ENCODE measurements around the gene FGD2. TPM values are rescaled to one million over a fixed set of nuclear protein-coding genes. Genes with fewer than 3 reads are reported as not detected.

Gene FGD2
- total and polyA plus RNA-seq, 9 of the 15 experiments (the other 6 are each of a cell fraction or from before 2014, with no cell fraction given), result 0.09 TPM; not detected in 8

DNA sequence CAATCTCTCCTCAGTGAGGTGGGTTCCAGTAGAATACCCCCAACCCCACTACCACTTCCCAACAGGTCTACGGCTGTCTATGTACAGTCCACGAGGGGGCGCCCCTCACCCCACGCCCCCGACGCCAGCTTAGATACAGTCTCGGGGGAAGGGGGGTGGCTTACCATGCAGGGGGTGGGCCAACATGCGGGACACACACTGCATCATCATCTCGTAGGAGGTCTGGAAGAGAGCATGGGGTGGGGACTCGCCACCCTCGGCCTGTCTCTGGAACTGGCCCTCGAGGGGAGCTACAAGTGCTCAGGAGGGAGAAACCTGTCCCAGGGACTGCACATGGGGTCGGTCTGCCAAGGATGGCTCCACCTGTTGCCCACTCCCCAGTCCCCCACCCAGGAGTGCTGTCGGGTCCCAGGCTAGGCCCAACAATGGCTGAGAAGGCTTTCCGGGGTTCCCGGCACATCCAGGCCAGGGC, 27.9 kb upstream of the FGD2 start (continued):
- TF ChIP-seq MYNN (IDR thresholded peaks at IDR 0.05), result no peak
- no peak for TF ChIP-seq MYNN (CRISPR knock-in tag; IDR thresholded peaks at IDR 0.05)
- no peak for TF ChIP-seq NR3C1 (CRISPR knock-in tag; IDR thresholded peaks at IDR 0.05)
- TF ChIP-seq, protein P1, sequence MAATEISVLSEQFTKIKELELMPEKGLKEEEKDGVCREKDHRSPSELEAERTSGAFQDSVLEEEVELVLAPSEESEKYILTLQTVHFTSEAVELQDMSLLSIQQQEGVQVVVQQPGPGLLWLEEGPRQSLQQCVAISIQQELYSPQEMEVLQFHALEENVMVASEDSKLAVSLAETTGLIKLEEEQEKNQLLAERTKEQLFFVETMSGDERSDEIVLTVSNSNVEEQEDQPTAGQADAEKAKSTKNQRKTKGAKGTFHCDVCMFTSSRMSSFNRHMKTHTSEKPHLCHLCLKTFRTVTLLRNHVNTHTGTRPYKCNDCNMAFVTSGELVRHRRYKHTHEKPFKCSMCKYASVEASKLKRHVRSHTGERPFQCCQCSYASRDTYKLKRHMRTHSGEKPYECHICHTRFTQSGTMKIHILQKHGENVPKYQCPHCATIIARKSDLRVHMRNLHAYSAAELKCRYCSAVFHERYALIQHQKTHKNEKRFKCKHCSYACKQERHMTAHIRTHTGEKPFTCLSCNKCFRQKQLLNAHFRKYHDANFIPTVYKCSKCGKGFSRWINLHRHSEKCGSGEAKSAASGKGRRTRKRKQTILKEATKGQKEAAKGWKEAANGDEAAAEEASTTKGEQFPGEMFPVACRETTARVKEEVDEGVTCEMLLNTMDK (IDR thresholded peaks at IDR 0.05; ENCODE audit: borderline replicate concordance, insufficient read depth, low read depth, low read length, poor library complexity, severe bottlenecking), result peak; percentile 83
- TF ChIP-seq YBX1 (IDR thresholded peaks at IDR 0.05), result no peak
- no peak for TF ChIP-seq ZFX (CRISPR knock-in tag; IDR thresholded peaks at IDR 0.05)
- TF ChIP-seq, protein P2, sequence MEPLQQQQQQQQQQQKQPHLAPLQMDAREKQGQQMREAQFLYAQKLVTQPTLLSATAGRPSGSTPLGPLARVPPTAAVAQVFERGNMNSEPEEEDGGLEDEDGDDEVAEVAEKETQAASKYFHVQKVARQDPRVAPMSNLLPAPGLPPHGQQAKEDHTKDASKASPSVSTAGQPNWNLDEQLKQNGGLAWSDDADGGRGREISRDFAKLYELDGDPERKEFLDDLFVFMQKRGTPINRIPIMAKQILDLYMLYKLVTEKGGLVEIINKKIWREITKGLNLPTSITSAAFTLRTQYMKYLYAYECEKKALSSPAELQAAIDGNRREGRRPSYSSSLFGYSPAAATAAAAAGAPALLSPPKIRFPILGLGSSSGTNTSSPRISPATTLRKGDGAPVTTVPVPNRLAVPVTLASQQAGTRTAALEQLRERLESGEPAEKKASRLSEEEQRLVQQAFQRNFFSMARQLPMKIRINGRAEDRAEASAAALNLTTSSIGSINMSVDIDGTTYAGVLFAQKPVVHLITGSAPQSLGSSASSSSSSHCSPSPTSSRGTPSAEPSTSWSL (CRISPR knock-in tag; IDR thresholded peaks at IDR 0.05; ENCODE audit: borderline replicate concordance), result no peak
- TF ChIP-seq, protein P3, sequence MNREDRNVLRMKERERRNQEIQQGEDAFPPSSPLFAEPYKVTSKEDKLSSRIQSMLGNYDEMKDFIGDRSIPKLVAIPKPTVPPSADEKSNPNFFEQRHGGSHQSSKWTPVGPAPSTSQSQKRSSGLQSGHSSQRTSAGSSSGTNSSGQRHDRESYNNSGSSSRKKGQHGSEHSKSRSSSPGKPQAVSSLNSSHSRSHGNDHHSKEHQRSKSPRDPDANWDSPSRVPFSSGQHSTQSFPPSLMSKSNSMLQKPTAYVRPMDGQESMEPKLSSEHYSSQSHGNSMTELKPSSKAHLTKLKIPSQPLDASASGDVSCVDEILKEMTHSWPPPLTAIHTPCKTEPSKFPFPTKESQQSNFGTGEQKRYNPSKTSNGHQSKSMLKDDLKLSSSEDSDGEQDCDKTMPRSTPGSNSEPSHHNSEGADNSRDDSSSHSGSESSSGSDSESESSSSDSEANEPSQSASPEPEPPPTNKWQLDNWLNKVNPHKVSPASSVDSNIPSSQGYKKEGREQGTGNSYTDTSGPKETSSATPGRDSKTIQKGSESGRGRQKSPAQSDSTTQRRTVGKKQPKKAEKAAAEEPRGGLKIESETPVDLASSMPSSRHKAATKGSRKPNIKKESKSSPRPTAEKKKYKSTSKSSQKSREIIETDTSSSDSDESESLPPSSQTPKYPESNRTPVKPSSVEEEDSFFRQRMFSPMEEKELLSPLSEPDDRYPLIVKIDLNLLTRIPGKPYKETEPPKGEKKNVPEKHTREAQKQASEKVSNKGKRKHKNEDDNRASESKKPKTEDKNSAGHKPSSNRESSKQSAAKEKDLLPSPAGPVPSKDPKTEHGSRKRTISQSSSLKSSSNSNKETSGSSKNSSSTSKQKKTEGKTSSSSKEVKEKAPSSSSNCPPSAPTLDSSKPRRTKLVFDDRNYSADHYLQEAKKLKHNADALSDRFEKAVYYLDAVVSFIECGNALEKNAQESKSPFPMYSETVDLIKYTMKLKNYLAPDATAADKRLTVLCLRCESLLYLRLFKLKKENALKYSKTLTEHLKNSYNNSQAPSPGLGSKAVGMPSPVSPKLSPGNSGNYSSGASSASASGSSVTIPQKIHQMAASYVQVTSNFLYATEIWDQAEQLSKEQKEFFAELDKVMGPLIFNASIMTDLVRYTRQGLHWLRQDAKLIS (CRISPR knock-in tag; IDR thresholded peaks at IDR 0.05), result no peak
- TF ChIP-seq PHF20 (IDR thresholded peaks at IDR 0.05; ENCODE audit: partially characterized antibody), result no peak
- TF ChIP-seq MEF2D (tag; conservative IDR thresholded peaks at IDR 0.05; ENCODE audit: low read depth), result no peak
- no peak for TF ChIP-seq ZBTB1 (CRISPR knock-in tag; IDR thresholded peaks at IDR 0.05; ENCODE audit: borderline replicate concordance, low read depth)
- no peak for TF ChIP-seq SREBF1 (IDR thresholded peaks at IDR 0.05; ENCODE audit: borderline replicate concordance, low read depth, low read length)
- TF ChIP-seq ILK (tag; IDR thresholded peaks at IDR 0.05; ENCODE audit: borderline replicate concordance, low read depth), result no peak
- TF ChIP-seq, protein P4, sequence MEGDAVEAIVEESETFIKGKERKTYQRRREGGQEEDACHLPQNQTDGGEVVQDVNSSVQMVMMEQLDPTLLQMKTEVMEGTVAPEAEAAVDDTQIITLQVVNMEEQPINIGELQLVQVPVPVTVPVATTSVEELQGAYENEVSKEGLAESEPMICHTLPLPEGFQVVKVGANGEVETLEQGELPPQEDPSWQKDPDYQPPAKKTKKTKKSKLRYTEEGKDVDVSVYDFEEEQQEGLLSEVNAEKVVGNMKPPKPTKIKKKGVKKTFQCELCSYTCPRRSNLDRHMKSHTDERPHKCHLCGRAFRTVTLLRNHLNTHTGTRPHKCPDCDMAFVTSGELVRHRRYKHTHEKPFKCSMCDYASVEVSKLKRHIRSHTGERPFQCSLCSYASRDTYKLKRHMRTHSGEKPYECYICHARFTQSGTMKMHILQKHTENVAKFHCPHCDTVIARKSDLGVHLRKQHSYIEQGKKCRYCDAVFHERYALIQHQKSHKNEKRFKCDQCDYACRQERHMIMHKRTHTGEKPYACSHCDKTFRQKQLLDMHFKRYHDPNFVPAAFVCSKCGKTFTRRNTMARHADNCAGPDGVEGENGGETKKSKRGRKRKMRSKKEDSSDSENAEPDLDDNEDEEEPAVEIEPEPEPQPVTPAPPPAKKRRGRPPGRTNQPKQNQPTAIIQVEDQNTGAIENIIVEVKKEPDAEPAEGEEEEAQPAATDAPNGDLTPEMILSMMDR (IDR thresholded peaks at IDR 0.05 in 2 of 3, conservative IDR thresholded peaks at IDR 0.05 in 1 of 3; ENCODE audit: insufficient read depth in 2 of 3, low read depth in 1 of 3, low read length in 3 of 3), result peak; percentile 65 to 82 (median 76)
- no peak for TF ChIP-seq RBM22 (IDR thresholded peaks at IDR 0.05; ENCODE audit: low read depth, low read length, poor library complexity, severe bottlenecking)
